GM12892 (cell line): Measurements from ENCODE around the gene PRKCH.

ENCODE experiments used
- DNase-seq: peaks from one replicate; pipeline ENCODE4 v3.0.0; 2011; ENCODE audit not compliant: insufficient read length
- FAIRE-seq: peaks from 2 replicates; lab custom pipeline; 2011; peaks lifted over from hg19 to GRCh38; lab: Jason Lieb, UNC
- POLR2A ChIP-seq: IDR thresholded peaks from 2 replicates; pipeline ENCODE4 v1.6.1; 2011; ENCODE audit warnings: low read depth, low read length, control low read depth
- POLR2AphosphoS5 ChIP-seq: IDR thresholded peaks from 2 replicates; pipeline ENCODE4 v1.6.1; 2011; ENCODE audit warnings: low read depth, low read length, control low read depth
- TAF1 ChIP-seq: IDR thresholded peaks from 2 replicates; pipeline ENCODE4 v1.6.1; 2011; ENCODE audit warnings: low read depth, mild to moderate bottlenecking, control low read depth, low read length, borderline replicate concordance

Gene PRKCH

GRCh38 chr14:61539631-61540030 is 218.3 kb downstream of the PRKCH start:
- FAIRE-seq: no peak

DNA sequence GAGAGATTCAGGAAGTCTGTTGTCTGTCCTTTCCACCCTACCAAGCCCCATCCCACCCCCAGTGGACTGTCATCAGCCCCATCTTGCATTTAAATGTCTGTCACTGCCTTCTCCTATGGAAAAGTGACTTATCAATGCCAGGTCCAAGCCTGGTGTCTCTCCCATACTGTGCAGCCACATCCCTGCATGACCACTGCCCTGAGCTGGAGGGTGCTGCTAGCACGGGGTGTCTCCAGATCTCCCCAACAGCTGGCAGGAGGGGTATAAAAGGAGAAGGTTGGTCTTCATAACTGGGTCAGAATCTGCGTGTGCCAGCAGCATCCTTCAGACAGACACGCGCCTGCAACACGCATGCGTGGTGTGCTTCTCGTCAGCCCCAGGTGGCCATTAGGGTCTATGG is 219.6 kb downstream of the PRKCH start:
- DNase-seq (no peak), FAIRE-seq (no peak)
- TF ChIP-seq TAF1: no peak
- no peak for TF ChIP-seq POLR2A
- TF ChIP-seq POLR2AphosphoS5: no peak

More at GRCh38 chr14:61539631-61540030, 218.3 kb downstream of the PRKCH start:
- TF ChIP-seq TAF1 (no peak), POLR2AphosphoS5 (no peak), POLR2A (no peak)
- DNase-seq: no peak

DNA sequence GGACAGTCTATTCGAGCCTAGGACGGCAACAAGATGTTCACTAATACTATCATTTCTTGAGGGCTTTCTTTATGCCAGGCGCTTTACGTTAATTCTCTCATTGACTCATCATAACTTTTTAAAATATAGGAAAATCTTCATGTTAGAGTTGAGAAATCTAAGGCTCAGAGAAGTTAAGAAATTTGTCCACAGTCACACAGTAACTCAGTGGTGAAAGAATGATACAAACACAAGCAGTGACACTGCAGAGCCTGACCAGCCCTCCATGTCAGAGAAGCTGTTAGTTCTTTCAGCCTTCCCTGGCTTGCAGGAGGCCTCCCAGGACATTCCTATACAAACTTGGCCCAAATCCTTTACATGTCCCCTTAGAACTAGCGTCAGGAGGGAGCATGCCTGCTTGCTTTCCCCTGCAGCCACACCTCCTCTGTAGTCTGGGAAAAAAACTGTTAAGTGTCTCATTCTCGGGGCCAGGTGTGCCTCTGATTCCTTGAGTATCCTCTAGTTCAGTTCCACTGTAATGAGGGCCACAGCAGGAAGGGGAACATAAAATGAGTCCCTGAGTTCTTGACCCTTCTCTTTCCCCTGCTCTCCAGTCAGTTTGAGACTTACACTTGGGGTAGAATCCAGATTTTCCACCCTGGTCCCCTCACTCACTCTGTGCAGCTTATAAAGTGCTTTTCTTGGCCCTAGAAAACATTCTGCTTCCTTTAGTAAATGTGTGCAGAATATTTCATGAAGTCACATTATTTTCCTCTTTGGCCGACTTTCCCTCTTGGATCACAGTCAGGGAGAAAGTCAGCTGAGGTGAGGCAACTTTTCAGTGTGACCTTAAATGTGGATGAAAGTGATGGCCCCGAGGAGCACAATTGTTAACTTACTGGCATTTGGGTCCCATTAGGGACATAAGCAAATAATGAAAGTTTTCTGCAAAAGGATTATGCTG is 221.7 kb downstream of the PRKCH start:
- no peak for DNase-seq
- FAIRE-seq: no peak
- no peak for TF ChIP-seq POLR2A
- TF ChIP-seq POLR2AphosphoS5: no peak
- TF ChIP-seq TAF1: no peak

- no peak for DNase-seq
- FAIRE-seq: no peak
- TF ChIP-seq POLR2AphosphoS5 (no peak), POLR2A (no peak), TAF1 (no peak)
Observed at GRCh38 chr14:61543946-61544345, 222.6 kb downstream of the PRKCH start.

GRCh38 chr14:61544448-61545330 is 223.3 kb downstream of the PRKCH start:
- DNase-seq (no peak), FAIRE-seq (no peak)
- TF ChIP-seq POLR2A (no peak), POLR2AphosphoS5 (no peak), TAF1 (no peak)

DNA sequence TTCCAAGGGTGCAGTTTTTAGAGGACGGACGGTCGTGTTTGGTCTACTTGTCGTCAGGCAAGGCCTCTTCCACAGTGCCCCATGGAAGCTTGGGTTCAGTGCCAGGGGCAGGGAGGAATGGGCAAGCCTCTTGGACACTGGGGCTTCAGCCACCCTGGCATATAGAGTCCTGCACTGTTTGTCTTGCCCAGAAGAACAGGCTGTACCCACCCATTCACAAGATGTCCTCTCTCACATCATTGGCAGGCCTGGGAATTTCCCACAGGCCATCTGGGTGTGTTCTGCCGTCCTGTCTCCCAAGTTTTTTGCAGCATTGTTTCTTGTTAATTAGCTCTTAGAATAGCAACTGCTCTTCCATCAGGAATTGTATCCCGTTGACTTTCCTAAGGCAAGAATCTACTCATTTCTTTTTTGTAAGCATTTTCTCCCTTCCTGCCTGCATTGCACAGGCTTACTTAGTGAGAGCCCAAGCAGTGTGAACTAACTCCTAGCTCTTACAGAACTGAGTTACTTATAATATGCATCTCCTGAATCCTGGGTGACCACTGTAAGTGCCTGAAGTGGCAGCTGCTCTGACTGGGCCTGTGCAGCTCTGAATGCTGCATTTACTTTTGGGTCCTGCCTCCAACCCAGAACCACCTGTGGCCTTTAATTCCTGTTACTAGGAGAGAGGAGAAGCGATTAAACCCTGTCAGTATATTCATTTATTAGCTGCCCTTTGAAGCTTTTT is 224.5 kb downstream of the PRKCH start:
- TF ChIP-seq TAF1 (no peak), POLR2A (no peak), POLR2AphosphoS5 (no peak)
- no peak for FAIRE-seq
- no peak for DNase-seq

DNA sequence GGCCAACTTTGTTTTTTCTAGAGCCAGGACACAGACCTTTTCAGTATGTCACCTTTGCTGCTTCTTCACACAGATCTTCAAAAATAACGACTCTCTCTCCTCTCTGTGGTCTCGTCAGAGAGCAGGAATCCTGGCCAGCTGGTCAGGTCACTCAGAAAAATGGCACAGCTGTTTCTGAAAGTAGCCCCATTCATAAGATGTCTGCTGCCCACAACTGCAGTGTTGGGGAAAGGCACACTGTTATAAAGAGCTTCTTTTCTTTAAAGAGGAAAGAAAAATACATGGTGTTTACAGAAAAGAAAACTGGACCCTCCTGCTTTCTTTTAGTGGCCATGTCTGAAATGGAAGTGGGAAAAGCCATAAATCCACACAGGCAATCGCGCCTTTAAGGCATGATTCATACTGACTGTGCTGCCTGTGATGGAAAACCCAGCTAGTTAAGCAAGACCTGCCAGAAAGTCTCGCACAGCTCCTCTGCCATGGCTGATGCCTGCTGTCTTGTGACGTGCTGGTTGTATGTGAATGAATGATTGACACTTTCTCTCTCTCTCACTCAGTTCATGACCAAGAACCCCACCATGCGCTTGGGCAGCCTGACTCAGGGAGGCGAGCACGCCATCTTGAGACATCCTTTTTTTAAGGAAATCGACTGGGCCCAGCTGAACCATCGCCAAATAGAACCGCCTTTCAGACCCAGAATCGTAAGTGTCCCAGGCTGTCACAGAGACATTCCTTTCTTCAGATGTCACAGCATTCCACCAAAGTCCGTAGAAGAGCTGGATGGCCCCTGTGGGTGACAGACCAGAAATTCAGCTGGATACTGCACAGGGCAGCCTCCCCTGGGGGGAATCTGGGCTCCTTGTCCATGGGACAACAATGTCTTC is 226.0 kb downstream of the PRKCH start:
- TF ChIP-seq POLR2AphosphoS5 (no peak), TAF1 (no peak), POLR2A (no peak)
- FAIRE-seq (no peak), DNase-seq (no peak)

DNA sequence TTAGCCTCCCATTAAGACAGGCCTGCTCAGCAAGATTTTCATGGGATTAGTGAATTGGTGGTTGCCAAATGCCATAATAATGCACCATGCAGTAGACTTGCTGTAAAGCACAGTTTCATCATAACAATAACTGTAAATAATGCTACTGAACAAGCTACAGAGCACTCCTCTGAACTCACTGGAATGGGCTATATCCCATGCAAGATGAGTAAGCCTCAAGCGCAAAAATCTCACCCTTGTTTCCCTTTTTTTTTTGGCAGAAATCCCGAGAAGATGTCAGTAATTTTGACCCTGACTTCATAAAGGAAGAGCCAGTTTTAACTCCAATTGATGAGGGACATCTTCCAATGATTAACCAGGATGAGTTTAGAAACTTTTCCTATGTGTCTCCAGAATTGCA is 228.0 kb downstream of the PRKCH start:
- no peak for FAIRE-seq
- no peak for DNase-seq
- TF ChIP-seq TAF1: no peak
- no peak for TF ChIP-seq POLR2AphosphoS5
- no peak for TF ChIP-seq POLR2A

- no peak for TF ChIP-seq POLR2A
- TF ChIP-seq POLR2AphosphoS5: no peak
- TF ChIP-seq TAF1: no peak
Observed at GRCh38 chr14:61551384-61551783, 230.0 kb downstream of the PRKCH start.

DNA sequence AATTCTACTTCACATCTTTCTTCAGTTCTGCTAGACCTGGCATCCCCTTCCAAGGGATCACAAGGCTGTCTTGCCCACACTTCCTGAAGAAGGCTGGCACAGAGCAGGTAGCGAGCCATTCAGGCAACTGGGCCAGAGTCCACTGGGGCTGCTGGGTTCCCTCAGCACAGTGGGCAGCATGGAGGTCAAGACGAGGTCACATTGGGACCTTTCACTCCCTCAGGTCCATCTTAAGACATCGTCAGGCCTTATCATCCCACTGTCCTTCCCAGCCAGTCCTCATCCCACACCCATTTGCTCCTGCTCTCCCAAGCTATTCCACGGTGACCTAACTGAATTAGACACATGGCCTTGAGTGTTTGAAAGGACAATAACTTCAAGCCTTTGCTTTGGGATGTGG is 230.9 kb downstream of the PRKCH start:
- TF ChIP-seq POLR2A (no peak), TAF1 (no peak), POLR2AphosphoS5 (no peak)
- FAIRE-seq: no peak
- DNase-seq: no peak

More at GRCh38 chr14:61551384-61551783, 230.0 kb downstream of the PRKCH start:
- DNase-seq (no peak), FAIRE-seq (no peak)
